Right renal pelvis (tissue), 4 donors: ENCODE measurements around the gene FASN. TPM values are rescaled to one million over a fixed set of nuclear protein-coding genes. Genes with fewer than 3 reads are reported as not detected.

Experiments
- DNase-seq, 4 donors: peaks; one replicate each; pipeline ENCODE4 v3.0.0-alpha.2; 2013; ENCODE audit warnings: low read depth in 4 of 4, low spot score in 3 of 4, missing footprints in 1 of 4
- polyA plus RNA-seq, 4 donors: library from polyadenylated mRNA; unstranded; fragments of 120-200 nt; gene quantifications; one replicate each; pipeline ENCODE4 v1.2.1, GENCODE V29; 2013; ENCODE audit not compliant: insufficient read length in 4 of 4

The FASN gene
- polyA plus RNA-seq, 4 donors: 30.0 to 52.8 (median 37.3) TPM

DNA sequence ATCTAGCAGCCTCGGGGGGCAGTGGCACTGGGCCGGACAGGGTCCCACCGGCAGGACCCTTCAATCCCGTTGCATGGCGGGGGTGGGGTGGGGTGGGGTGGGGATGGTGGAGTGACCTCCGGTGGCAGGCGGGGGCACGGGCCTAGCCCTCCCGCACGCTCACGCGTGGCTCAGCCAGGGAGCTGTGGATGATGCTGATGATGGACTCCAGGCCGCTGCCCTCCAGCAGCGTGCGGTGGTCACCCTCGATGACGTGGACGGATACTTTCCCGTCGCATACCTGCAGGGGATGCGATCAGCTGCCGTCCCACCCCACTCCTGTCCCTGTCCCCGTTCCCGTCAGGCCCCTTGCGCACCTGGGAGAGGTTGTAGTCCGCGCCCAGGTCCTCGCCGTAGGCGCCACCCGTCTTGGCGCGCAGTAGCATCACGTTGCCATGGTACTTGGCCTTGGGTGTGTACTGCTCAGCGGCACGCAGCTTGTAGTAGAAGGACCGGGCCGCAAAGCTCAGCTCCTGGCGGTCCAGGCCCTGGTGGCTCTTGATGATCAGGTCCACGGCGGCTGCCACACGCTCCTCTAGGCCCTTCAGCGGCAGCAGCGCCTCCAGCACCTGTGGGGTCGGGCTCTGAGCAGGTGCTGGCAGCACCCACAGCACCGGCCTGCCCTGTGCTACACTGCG is 18.9 kb downstream of the FASN start:
- no peak for DNase-seq

DNA sequence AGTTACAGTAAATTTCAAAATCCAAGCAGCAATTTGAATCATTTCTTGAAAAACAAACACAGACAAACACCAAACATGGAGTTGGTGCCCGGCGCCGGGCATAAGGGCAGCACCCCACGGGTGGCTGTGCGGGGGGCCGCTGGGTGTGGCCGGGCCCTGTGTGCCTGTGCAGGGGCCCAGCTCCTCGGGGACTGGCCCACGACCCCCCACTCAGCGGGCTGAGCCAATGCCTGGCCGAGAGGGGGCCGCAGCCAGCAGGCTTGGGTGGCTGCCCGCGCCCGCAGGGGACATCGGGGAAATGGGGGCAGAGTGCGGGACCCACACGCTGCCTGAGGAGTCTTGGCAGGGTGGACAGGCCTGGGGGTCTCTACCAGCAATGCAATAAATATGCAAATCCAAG is 19.6 kb downstream of the FASN start:
- no peak for DNase-seq

DNA sequence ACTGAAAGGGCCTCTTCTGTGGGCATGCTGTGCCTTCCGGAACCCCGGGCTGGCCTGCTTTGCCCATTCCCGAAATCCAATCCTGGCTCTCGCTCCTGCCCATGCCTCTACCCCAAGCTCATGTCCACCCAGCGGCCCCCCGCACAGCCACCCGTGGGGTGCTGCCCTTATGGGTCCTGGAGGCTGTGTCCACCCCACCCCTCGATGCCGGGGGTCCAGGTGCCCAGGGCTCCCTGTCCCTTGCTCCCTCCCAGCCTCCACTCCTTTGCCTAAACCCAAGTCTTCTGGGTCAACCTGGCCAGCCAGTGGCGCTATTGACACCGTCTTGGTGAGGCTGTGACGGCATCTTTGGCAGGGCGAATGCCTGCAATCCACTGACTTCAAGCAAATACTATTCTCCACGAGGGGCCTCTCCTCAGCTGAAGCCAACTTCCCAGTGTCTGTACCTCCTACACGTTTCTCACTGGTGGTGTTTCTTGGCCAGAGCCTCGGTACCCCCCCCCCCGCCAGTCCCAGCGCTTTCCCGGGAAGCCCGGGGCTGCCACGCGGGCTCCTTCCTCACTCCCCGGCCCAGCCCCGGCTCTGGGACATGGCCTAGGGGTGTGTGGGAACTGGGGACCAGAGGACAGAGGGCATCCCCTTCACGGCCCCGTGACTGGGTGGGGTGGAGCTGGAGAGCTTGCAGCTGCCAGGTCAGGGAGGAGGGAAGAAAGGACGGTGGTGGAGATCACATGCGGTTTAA is 20.2 kb downstream of the FASN start:
- no peak for DNase-seq

DNA sequence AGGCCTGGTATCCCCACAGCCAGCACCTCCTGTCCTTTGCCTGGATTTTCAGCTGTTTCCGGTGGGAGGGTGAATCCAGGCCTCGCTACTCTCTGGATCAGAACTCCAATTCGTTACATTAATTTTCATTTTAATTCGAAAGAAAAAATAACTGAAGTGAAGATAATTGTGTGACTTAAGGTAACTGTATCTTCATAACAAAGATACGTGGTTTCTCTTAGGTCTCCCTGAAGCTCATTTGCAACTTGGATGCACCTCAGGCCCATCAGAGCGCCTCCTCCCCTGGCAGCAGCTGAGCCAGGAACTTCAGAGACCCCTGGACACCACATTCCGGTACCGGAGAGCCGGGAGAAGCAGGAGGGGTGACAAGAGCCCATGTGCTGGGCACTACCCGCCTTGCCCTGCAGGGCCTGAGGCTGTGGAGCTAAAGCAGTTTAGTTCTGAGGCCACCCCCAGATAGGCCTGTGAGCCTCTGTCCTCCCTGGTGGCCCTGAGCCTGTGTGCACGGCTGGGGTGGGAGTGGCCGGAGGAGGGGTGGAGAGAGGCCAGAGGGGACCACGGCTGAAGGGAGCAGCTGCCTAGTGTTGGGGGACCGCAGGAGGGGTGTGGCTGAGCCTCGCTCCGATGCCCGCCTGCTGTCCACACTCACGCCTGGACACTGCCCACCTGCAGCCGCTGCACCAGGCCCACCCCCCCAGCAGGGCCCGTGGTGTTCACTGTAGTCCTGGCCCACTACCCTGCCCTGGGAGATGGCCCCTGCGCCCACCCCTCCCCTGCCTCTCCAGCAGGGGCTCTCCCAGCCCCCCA is 21.0 kb downstream of the FASN start:
- no peak for DNase-seq

DNA sequence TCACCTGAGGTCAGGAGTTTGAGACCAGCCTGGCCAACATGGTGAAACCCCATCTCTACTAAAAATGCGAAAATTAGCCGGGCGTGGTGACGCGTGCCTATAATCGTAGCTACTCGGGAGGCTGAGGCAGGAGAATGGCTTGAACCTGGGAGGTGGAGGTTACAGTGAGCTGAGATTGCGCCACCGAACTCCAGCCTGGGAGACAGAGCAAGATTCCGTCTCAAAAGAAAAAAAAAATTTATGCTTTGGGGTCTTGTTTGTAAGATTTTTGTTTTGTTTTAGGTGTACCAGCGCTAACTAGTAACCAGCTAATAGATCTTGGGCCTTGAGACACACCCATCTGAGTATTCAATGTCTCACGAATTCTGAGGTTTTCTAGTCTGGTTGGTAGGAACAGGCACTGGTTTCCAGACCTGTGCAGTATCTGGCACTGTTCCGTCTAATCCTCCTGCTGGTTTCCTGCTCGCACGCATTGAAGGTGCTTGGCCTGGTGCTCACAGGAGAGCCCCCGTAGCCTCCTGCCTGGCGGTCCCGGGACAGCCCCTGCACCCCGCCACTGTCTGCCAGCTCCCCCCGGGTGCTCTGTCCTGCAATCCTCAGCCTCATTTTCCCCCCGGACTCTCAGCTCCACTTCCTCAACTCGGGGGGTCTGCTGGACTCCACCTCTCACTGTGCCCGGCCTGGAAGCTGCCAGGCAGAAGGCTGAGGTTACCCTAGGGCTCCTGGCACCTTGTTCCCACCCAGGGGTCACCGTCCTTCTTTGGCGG is 21.8 kb downstream of the FASN start:
- DNase-seq: no peak

DNA sequence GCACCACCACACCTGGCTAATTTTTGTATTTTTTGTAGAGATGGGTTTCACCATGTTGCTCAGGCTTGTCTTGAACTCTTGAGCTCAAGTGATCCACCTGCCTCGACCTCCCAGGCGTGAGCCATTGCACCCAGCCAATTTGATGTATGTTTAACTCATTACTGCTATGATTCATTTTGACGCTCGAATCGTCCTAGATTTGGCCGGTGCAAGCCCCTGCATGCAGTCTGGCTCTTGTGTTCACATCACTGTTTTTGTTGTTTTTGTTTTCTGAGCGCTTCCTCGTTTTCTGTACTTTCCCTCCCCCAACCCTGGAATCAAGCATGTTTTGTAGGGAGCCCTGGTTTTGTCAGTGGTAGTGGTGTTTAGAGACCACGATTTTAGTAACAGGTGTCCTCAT is 24.6 kb downstream of the FASN start:
- no peak for DNase-seq

DNA sequence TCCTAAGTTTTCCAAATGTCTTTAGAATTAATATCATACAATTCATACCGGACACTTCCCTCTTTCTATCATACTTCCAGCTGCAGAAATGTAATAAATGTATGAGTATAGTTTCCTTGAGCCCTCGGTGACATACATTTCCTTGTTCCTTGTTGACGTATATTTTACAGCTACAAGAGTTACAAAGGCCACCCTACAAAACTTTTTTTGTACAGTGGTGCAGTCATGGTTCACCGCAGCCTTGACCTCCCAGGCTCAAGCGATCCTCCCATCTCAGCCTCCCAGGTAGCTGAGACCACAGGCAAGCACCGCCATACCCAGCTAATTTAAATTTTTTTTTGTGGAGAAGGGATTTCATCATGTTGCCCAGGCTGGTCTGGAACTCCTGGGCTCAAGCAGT is 25.2 kb downstream of the FASN start:
- DNase-seq: no peak

DNA sequence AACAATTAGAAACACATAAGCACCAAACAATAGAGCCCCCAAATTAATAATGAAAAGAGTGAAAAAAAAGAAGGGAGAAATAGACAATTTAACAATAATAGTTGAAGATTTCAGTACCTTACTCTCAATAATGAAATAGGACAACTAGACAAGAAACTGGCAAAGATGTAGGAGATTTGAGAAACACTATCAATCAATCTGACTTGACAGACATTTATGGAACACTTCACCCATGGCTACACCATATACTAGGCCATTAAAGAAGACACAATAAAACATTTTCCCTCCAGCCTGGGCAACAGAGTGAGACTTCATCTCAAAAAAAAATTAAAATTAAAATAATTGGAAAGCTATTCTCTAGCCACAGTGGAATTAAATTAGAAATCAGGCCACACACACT is 27.4 kb downstream of the FASN start:
- DNase-seq: no peak

DNA sequence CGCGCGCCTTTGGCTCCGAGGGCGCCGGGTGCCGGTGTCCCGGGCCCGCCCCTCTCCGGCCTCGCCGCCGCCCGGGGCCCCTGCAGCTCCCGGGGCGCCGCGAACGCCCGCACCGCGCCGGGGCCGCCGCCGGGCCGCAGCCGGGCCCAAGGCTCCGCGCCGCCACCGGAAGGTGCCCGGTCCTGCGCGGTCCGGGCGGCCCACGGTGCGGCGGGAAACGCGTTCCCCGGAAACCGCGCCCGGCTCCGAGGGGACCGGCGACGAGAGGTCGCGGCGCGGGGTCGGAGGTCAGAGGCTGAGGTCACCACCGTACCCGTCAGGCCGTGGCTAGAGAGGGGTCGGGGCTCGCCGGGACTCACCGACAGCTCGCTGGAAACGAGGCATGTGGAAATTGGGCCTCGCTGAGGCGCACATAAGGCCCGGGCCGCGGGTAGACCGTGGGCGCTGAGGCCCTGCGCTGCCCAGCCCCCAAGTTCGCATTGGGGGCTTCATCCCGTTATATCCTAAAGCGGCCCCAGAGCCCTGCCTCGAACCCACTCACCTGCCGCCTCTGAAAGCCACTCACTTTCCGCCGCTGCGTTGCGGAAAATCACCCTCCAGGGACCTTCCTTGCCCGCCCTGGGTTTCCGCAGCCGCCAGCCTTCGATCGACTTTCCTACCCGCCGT is 32.3 kb downstream of the FASN start, which contains the start of gene DUS1L:
Gene DUS1L (minus strand): TSS at position 167 of the 666 bp plus-strand sequence. CDS start 745 bp downstream, outside the sequence.
- DNase-seq: peak in 3 of 4 donors; percentile 14 to 48 (median 41)

DNA sequence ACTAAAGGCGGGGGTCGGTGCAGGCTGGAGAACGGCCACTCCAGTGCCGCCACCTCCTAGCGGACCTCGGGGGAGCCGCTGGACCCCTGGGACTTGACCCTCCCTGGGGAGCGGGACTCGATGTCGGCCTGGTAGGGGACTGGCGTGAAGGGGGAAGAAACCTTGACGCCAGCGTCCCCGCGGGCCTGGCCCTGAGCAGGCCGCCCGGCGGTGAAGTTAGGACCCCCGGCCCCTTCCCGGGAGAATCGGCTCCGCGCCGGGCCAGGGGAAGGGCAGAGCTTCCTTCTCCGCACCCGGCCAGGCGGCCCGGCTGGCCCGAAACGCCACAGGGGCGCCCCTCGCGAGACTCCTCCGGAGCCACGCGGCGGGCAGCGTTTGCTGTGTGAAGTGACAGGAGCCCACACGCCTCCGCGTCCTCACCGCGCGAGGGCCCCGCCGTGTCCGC is 32.8 kb downstream of the FASN start:
- DNase-seq: no peak

DNA sequence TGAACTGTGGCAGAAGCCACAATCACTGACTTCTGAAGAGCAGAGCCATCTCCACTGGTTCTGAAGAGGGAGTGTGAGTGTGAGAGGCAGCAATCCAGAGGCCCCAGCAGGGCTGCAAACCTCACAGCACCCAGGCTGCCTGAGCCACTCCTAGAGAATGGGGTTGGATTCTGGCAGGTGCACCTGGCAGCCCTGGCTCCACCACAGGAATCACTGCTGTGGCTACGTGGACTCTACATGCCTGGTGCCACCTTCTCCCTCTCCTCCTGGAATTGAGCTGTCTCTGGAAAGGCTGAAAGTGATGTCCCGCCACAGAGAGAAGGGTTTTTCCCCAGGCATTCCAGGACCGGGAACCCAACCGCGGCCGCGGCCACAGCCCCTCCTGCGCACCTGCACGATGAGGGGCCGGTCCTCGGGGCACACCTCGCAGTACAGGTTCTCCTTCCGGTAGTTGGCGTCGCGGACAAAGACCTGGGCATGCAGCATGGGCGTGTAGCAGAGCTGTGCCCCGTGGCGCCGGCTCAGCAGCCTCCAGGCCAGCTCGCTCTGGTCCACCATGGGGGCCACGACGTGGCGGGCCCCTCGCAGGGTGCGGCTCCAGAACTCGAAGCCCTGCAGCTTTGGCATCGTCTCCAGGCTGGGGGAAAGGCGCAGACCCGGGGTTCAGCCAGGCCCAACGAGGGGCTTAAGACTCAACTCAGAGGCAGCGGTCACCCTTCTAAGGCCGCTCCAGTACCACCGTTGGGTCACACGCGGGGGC is 33.4 kb downstream of the FASN start:
- no peak for DNase-seq

DNA sequence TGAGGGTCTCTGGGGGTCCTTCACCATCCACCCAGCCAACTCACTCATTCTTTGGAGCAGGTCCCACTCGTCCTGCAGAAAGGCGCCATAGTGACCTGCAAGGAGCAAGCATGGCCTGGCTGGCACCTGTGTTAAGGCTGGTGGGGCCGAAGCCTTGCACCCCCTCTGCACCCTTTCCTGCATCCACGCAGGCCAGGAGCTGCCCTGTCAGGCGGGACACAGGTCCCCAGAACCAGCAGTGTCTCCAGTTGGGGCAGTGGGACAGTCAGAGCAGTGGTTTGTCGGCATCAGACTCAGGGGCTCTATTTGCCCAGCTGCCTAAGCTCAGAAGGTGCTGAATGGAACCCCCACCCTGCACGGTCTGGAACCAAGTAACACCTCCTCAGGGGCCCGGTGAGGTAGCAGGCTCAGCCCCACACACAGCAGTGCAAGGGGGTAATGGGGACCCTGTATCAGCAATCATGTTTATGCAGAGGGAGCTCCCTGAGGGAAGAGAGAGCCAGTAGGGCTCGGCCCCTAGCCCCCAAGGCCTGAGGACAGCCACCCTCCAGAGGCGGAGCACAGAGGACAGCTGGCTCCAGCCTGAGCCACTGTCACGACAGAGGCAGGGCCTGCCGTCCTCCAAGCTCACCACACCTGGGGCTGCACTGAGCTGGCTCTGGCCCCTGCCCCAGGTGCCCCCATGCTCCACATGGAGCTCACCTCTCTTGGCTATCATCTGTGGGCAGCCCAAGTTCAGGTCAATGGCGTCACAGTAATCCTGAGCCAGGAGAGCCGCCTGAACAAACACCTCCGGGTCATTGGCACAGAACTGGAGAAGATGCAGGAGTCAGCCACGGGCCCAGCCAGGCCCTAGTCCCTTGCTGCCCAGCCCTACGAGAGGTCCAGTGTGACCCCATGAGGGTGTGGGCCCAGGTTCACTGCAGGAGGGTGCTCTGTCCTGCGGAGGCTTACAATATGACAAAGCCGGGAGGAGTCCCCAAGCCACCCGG is 34.3 kb downstream of the FASN start:
- DNase-seq: no peak

DNA sequence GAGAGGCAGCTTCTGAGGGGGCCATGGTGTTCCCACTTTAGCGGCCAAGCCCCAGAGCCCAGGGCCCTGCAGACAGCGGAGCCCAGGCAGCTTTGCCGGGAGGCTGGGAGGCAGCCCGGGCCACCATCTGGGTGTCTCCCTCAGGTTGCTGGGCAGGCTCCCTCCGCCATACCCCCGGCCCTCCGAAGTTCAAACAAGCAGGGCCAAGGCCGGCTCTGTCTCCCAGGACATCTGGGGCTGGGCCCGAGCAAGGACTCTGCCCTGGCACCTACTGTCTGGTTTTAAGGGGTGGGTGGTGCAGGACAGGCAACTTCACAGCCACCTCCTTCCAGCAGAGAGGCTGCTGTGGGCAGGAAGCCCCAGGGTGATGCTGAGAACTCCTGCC is 35.1 kb downstream of the FASN start:
- no peak for DNase-seq

DNA sequence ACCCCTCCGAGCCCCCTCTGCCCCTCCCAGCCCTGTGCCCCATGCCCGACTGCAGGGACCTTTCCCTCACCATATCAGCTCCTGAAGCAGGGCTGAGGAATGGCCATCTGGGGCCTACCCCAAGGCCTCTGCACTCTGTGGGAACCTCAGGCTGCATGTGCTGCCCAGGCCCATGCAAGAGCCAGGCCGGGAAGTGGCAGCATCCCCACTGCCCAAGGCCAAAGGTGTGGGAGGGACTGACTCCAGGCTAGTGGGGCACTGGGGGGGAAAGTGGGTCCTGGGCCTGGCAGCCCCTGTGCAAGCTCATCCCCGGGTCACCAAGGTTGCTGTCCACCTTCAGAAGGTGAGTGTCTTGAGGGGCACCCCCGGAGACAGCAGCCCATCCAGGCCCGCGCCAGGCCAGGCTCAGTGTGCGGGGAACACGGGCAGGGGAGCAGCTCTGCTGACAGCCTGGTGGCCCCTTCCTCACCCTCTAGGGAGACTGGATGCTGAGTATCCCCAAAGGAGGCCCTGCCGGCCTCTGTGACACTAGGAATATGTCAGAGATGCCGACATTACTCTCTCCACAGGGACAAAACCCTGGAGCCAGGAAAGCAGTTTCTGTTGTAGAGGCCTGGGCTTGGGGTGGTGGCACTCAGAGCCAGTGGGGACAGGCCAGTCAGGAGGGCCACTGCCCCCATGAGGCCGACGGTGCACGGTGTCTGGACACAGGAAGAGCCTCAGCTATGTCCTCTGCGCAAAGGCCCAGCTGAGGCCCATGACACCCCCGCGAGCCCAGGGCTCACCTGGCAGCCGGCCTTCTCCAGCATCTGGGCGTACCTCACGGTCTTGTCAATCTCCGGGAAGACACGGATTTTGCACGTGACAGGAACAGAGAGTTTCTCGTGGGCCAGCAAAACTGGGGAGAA is 35.7 kb downstream of the FASN start:
- no peak for DNase-seq

DNA sequence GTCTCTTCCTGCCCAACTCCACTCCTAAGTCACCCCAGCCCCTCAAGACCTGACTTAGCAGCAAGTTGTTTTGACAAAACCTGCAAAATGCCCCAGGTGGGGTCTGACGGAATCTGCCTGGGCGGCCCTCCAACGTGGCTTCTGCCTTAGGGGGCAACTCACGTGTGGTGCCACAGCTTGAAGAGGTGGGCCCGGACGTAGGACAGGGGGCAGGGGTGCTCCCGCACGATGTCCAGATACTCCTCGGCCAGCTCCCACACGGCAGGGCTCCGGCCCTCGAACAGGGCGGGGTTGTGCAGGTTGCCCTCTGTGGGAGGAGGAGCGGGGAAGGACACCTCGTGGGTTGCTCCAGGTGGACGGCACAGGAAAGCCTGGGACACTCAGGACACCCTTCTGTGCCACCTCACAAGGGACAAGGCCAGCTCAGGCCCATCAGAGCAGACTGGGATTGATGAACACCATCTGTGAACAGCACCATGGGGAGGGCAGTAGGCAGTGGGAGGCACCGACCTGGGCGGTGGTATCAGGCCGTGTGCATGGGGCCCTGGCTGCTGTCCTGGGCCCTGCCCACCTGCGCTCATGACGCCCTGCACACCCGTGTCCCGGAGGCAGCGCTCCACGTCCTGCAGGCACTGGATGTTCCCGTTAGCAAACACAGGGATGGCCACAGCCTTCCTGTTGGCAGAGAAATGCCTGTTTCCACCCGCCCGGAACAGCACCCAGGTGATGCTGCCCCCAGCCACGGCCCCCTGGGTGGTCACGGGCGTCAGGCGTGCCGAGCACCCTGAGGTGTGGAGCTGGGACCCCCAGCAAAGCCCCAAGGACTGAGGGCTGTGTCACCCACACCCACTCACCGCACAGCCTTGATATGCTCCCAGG is 36.8 kb downstream of the FASN start:
- no peak for DNase-seq

DNA sequence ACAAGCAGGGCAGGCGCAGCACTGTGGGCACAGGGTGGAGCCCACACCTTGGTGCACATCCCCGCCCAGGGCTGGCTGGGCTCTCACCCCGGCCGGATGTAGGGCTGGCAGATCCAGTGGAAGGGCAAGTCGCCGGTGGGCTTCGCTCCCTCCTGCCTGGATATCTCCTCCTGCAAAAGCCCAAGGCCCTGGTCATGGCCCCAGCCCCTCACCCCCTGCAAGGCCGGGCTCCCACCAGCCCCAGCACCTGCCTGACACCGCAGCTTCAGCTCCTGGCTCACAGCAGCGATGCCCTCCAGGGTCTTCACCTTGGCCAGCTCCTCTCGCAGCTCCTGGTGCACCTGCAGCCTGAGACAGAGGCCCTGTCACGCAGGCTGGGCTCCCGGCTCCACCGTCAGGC is 37.4 kb downstream of the FASN start:
- no peak for DNase-seq
